Transverse colon (tissue), 4 donors: ENCODE measurements around the gene PLIN3.

Experiments
- CTCF ChIP-seq, 5 experiments: fragments of 200-600 bp in 3 of 5; fragments of 450-650 bp in 2 of 5; sonication (generic) in 3 of 5; IDR thresholded peaks; 1 replicate in 2 of 5; 2 replicates in 3 of 5; pipeline ENCODE4 v1.5.1; 2016 to 2017; ENCODE audit warnings: antibody characterized with exemption in 5 of 5, inconsistent platforms in 3 of 5, mild to moderate bottlenecking in 2 of 5, moderate library complexity in 1 of 5
- EP300 ChIP-seq: sonication (generic); formaldehyde crosslinking; IDR thresholded peaks from one replicate; pipeline ENCODE4 v1.6.1; 2017; ENCODE audit warnings: antibody characterized with exemption, low read depth
- POLR2A ChIP-seq: fragments of 450-650 bp; IDR thresholded peaks from one replicate; pipeline ENCODE4 v1.6.1; 2016; ENCODE audit warnings: antibody characterized with exemption, mild to moderate bottlenecking, moderate library complexity
- POLR2AphosphoS5 ChIP-seq, 3 donors: sonication (generic); formaldehyde crosslinking; IDR thresholded peaks; one replicate each; pipeline ENCODE4 v1.6.1; 2016; ENCODE audit warnings: antibody characterized with exemption in 3 of 3

GRCh38 chr19:4830332-4830731, 37.1 kb downstream of the PLIN3 start:
- TF ChIP-seq CTCF (IDR thresholded peaks at IDR 0.05) (no peak), POLR2A (no peak), POLR2AphosphoS5 (IDR thresholded peaks at IDR 0.05) (no peak), EP300 (no peak)
